GM12801 (cell line): Measurements from ENCODE around the gene CLK3.

Experiments
- TF ChIP-seq, protein P1 (sequence below): IDR thresholded peaks from one replicate; pipeline ENCODE4 v1.5.1; 2011; ENCODE audit warnings: control low read depth; ENCODE audit not compliant: insufficient read length; ENCODE audit errors: extremely low read depth

The CLK3 gene

DNA sequence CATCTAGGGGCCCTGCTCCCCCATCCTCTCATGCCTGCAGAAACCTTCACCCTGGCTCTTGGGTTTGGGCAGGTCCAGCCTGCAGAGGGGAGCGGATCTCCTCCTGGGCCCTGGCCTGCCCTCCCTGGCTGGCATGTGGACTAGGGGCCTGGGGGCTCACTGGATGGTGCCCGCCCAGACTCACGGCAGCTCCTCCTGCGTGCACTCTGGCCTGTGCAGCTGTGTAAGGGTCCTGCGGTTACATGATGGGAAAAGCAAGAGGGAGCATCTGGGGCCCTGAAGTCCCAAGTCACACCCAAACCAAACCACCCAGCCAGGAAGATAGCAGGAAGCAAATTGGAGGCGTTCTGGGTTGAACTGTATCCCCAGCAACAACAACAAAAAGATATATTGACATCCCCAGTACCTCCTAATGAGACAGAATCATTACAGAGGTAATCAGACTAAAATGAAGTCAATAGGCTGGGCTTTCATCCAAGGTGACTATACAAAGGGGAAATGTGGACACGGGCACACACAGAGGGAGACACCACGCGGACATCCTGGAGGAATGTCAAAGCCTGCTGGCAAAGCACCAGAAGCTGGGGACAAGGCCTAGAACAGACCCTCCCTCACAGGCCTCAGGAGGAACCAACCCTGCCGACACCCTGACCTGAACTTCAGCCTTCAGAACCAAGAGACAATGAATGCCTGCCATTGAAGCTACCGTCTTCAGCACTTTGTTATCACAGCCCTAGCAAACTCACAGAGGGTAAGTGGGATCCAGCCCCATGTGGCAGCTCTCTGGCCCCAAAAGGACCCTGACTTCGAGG, 10.4 kb upstream of the CLK3 start:
- TF ChIP-seq, protein P1, sequence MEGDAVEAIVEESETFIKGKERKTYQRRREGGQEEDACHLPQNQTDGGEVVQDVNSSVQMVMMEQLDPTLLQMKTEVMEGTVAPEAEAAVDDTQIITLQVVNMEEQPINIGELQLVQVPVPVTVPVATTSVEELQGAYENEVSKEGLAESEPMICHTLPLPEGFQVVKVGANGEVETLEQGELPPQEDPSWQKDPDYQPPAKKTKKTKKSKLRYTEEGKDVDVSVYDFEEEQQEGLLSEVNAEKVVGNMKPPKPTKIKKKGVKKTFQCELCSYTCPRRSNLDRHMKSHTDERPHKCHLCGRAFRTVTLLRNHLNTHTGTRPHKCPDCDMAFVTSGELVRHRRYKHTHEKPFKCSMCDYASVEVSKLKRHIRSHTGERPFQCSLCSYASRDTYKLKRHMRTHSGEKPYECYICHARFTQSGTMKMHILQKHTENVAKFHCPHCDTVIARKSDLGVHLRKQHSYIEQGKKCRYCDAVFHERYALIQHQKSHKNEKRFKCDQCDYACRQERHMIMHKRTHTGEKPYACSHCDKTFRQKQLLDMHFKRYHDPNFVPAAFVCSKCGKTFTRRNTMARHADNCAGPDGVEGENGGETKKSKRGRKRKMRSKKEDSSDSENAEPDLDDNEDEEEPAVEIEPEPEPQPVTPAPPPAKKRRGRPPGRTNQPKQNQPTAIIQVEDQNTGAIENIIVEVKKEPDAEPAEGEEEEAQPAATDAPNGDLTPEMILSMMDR: no peak

DNA sequence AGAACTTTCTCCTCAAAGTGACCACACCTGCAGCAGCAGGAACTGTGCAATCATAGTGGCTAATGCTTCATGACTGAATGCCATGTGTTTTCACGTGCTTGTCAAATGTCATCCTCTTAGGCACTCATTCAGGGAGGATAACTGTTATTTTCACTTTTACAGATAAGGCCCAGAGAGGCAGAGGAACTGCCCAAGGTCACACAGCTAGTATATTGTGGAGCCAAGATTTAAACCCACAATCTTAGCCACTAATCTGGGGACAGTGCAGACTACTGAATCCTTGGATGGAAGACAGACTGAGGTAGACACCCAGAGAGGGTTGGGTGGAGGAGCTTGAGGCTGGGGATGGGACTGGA, 9.9 kb upstream of the CLK3 start:
- TF ChIP-seq, protein P1: no peak

DNA sequence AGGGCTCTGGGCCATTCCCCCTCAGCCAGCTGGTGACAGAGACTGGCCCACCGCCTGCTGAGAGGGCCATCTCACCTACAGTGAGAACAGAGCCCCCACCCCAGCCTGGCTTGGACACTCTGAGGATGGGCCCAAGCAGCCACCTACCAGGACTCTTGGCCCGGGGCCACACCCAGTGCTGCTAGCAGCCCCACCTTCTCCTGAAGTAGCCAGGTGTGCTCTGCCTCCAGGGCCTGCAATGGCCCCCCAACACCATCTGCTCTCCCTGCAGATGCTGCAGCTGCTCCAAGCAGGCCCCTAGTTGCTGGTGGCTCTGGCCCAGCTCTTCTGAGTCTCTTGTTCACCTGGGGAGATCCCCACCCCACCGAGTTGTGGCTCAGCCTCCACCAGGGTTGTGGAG, 6.8 kb upstream of the CLK3 start:
- TF ChIP-seq, protein P1: no peak

DNA sequence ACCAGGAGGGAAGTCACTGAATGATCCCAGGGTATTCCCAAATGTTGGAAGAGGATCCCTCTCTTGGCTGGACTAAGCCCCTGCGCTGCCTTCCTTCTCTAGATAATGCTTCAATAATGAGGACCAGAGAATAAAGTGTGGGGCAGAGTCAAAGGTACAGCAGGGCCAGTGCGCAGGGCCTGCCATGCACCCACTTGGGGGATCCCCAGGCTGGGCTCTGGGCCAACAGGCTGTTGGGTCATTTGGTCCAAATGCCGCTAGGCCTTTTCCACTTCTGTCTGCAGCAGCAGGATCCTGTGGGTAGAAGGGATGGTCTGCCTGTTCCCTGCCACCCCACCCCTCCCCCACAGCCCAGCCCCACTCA, 5.7 kb upstream of the CLK3 start:
- TF ChIP-seq, protein P1: no peak

DNA sequence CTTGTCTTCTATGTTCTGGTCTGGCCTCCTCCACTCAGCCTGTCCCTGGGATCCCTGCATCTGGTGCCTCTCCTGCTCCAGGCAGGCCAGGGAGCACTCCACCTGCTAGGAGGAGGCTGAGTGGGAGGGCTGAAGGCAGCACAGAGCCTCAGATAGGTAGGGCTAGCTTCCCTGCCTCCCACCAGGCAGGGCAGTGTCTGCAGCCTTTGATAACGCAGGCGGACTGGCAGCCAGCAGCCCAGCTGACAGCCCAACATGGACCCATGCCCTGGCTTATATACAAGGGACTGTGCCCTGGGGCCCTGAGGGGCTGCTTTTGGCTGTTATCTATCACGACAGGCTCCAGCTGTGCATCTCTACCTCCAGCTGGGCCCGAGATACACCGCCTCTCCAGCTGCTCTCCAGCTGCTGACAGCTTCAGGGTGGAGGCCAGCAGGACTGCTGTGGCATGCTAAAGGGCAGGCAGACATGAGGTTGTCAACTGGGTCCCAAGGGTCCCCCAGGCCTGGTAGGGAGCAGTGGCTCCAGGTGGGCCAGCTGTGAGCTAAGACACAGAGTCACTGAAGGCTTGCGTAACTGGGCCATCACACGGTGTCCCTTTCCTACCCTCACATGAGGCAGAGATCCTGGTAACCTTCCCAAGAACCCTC, 5.2 kb upstream of the CLK3 start:
- TF ChIP-seq, protein P1: no peak

DNA sequence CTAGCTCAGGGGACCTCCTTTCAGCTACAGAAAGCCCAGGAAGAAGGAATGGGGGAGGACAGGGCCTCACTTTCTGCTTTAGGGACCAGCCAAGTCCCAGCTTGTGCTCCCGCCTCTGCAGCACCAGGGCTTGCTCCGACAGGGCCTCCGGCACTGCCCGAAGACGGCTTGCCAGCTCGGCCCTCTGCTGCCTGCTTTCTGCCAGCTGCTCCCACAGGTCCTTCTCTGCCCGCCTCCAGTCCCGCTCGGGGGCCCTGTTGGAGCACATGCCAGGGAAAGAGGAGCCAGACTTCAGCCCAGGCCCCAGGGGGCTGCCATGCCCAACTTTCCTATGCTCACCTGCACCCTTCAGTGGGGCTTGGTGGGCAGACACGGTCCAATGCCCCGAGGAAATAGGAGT, 4.3 kb upstream of the CLK3 start:
- TF ChIP-seq, protein P1: no peak

DNA sequence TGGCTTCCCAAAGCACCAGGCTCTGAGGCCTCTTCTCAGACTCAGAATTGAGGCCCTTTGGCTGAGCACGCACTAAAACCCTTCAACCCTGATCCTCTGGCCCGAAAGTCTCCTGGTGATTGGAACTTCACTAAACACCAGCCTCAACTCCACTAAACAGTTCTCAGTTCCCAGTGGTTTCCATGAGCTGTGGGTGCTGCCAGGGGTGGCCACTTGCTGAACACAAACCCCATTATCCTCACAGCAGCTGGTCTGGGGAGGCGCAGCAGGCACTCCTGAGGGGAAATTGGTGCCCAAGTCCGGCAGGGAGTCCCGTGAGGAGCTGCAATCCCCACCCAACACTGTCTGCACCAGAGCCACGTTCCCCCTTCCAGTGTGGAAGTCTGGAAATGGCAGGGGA, 3.8 kb upstream of the CLK3 start:
- TF ChIP-seq, protein P1: no peak
